ENCODE data around the gene SETBP1.

Gene SETBP1

GRCh38 chr18:44924785-44925499 is 244.3 kb downstream of the SETBP1 start:
- H3K36me3 Mint-ChIP-seq (ENCODE audit: low read depth) = no peaks in the 10 kb centered on the region
- H3K9me3 Mint-ChIP-seq = no peaks in the 10 kb centered on the region
- no peak overlapping the region for H3K4me3 Mint-ChIP-seq
- no peaks in the 10 kb centered on the region for H3K27me3 Mint-ChIP-seq
- H3K4me1 Mint-ChIP-seq (ENCODE audit: low read depth) = peaks cover 8% of the 10 kb centered on the region
- H3K27ac Mint-ChIP-seq = no peak overlapping the region

GRCh38 chr18:44927127-44927849 is 246.6 kb downstream of the SETBP1 start:
- Mint-ChIP-seq H3K4me3 (no peak overlapping the region), H3K4me1 (ENCODE audit: low read depth) (peaks cover 8% of the 10 kb centered on the region), H3K36me3 (ENCODE audit: low read depth) (peaks cover 7% of the 10 kb centered on the region), H3K27ac (no peak overlapping the region), H3K27me3 (no peaks in the 10 kb centered on the region), H3K9me3 (peaks cover 6% of the 10 kb centered on the region)

GRCh38 chr18:44934901-44935300 is 254.2 kb downstream of the SETBP1 start:
- Mint-ChIP-seq H3K27me3 (no peaks in the 10 kb centered on the region), H3K36me3 (ENCODE audit: low read depth) (peaks cover 11% of the 10 kb centered on the region), H3K4me1 (ENCODE audit: low read depth) (no peaks in the 10 kb centered on the region), H3K9me3 (peaks cover 11% of the 10 kb centered on the region), H3K27ac (no peak overlapping the region), H3K4me3 (no peak overlapping the region)

DNA sequence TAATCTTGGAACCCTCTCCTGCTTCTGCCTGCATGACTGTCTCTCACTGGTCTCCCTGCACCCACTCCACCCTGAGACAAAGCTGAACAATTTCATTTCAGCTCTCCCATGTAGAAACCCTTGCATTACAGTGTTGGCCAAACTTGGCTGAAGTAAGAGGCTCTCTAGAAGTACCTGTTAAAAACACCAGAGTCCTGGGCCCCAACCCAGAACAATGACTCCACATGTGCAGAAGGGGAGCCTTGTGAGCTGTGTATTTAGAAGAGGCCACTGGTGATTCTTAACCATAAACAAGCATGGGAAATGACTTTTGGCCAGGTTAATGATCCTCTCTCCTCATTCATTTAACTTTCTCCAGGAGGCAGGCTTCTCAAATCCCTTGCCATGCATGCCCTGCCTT is 254.8 kb downstream of the SETBP1 start:
- no peak overlapping the region for H3K4me3 Mint-ChIP-seq
- H3K27me3 Mint-ChIP-seq = no peaks in the 10 kb centered on the region
- peaks cover 11% of the 10 kb centered on the region for H3K9me3 Mint-ChIP-seq
- no peaks in the 10 kb centered on the region for H3K4me1 Mint-ChIP-seq (ENCODE audit: low read depth)
- peaks cover 11% of the 10 kb centered on the region for H3K36me3 Mint-ChIP-seq (ENCODE audit: low read depth)
- H3K27ac Mint-ChIP-seq = no peak overlapping the region

DNA sequence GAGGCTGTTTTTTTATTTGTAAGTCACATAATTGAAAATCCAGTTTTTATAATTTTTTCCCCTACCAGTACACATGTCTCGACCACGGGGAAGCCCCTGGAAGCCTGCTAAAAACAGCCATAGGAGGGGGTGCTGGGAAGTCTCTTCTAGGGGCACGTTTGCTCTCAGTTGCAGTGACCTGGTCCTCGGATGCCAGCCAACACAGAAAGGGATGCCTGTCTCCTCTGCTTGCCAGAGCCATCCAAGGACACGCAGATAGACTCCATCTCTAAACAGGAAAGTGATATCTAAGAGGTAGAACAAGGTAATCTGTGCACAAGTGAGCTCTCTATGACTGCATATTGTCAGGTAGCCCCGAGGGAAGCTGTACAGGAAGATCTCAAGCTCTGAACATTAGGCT is 255.8 kb downstream of the SETBP1 start:
- H3K4me3 Mint-ChIP-seq = no peak overlapping the region
- H3K27me3 Mint-ChIP-seq = no peaks in the 10 kb centered on the region
- H3K4me1 Mint-ChIP-seq (ENCODE audit: low read depth) = no peaks in the 10 kb centered on the region
- no peak overlapping the region for H3K27ac Mint-ChIP-seq
- H3K36me3 Mint-ChIP-seq (ENCODE audit: low read depth) = peaks cover 11% of the 10 kb centered on the region
- peaks cover 7% of the 10 kb centered on the region for H3K9me3 Mint-ChIP-seq

- no peaks in the 10 kb centered on the region for H3K4me1 Mint-ChIP-seq (ENCODE audit: low read depth)
- H3K4me3 Mint-ChIP-seq = no peak overlapping the region
- no peaks in the 10 kb centered on the region for H3K27me3 Mint-ChIP-seq
- no peaks in the 10 kb centered on the region for H3K9me3 Mint-ChIP-seq
- no peaks in the 10 kb centered on the region for H3K36me3 Mint-ChIP-seq (ENCODE audit: low read depth)
- no peak overlapping the region for H3K27ac Mint-ChIP-seq
Observed at GRCh38 chr18:44937960-44938719, 257.5 kb downstream of the SETBP1 start.

DNA sequence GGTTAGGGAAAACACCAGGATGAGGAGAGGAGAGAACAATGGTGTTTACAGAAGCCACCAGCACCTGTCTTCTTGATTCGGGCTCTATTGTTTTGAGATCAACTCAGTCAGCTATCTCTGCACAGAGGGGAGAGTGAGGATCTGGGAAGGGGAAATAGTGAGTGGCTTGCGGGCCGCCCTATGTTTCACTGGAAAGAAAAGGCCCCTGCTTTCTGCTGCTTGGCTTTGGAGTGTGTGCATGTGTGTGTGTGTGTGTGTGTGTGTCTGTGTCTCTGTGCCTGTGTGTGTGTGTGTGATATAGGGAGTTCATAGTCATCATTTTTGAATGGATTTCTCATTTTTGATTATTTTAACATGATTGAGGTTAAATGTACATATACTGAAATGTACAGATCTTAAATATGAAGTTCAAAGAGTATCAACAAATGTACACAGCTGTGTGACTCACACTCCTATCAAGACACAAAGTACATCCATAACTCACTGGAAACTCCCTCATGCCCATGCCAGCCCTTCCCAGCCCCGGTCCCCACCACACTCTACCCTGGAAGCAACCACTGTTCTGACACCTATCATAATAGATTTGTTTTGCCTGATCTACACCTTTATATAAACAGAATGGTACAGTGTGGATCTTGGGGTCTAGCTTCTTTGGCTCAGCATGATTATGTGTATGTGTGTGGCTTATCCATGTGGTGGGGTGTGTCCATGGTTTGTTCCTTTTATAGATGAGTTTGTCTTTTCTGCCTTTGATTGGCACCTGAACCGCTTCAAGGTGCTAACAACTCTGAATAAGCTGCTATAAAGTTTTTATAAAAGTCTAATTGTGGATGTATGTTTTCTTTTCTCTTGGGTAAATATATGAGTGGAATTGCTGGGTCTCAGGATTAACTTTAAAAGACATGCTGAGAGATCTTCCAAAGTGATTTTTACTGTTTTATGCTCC is 258.3 kb downstream of the SETBP1 start:
- Mint-ChIP-seq H3K27ac (no peak overlapping the region), H3K36me3 (ENCODE audit: low read depth) (no peaks in the 10 kb centered on the region), H3K4me1 (ENCODE audit: low read depth) (no peaks in the 10 kb centered on the region), H3K27me3 (no peaks in the 10 kb centered on the region), H3K9me3 (no peaks in the 10 kb centered on the region), H3K4me3 (no peak overlapping the region)

GRCh38 chr18:44941516-44941915 is 260.8 kb downstream of the SETBP1 start:
- Mint-ChIP-seq H3K4me1 (ENCODE audit: low read depth) (no peaks in the 10 kb centered on the region), H3K4me3 (no peak overlapping the region), H3K27ac (no peak overlapping the region)

GRCh38 chr18:44942073-44942472 is 261.4 kb downstream of the SETBP1 start:
- Mint-ChIP-seq H3K4me3 (no peak overlapping the region), H3K36me3 (ENCODE audit: low read depth) (no peaks in the 10 kb centered on the region), H3K27me3 (no peaks in the 10 kb centered on the region), H3K9me3 (no peaks in the 10 kb centered on the region), H3K27ac (no peak overlapping the region), H3K4me1 (ENCODE audit: low read depth) (no peaks in the 10 kb centered on the region)

More at GRCh38 chr18:44941516-44941915, 260.8 kb downstream of the SETBP1 start:
- Mint-ChIP-seq H3K27me3 (no peaks in the 10 kb centered on the region), H3K36me3 (ENCODE audit: low read depth) (no peaks in the 10 kb centered on the region), H3K9me3 (no peaks in the 10 kb centered on the region)

- Mint-ChIP-seq H3K9me3 (no peaks in the 10 kb centered on the region), H3K27ac (no peak overlapping the region), H3K27me3 (no peaks in the 10 kb centered on the region), H3K4me1 (ENCODE audit: low read depth) (no peaks in the 10 kb centered on the region), H3K4me3 (no peak overlapping the region), H3K36me3 (ENCODE audit: low read depth) (no peaks in the 10 kb centered on the region)
Observed at GRCh38 chr18:44943311-44943881, 262.7 kb downstream of the SETBP1 start.

- H3K4me3 Mint-ChIP-seq = no peak overlapping the region
- H3K9me3 Mint-ChIP-seq = no peaks in the 10 kb centered on the region
- no peaks in the 10 kb centered on the region for H3K27me3 Mint-ChIP-seq
Observed at GRCh38 chr18:44944461-44944860, 263.8 kb downstream of the SETBP1 start.

GRCh38 chr18:44945888-44946401 is 265.3 kb downstream of the SETBP1 start:
- Mint-ChIP-seq H3K27me3 (no peaks in the 10 kb centered on the region), H3K4me1 (ENCODE audit: low read depth) (no peaks in the 10 kb centered on the region), H3K4me3 (no peak overlapping the region), H3K36me3 (ENCODE audit: low read depth) (peaks cover 11% of the 10 kb centered on the region), H3K9me3 (no peaks in the 10 kb centered on the region), H3K27ac (no peak overlapping the region)

More at GRCh38 chr18:44944461-44944860, 263.8 kb downstream of the SETBP1 start:
- Mint-ChIP-seq H3K36me3 (ENCODE audit: low read depth) (no peaks in the 10 kb centered on the region), H3K27ac (no peak overlapping the region), H3K4me1 (ENCODE audit: low read depth) (no peaks in the 10 kb centered on the region)

- Mint-ChIP-seq H3K27me3 (no peaks in the 10 kb centered on the region), H3K9me3 (no peaks in the 10 kb centered on the region), H3K4me3 (no peak overlapping the region), H3K27ac (no peak overlapping the region), H3K4me1 (ENCODE audit: low read depth) (no peaks in the 10 kb centered on the region), H3K36me3 (ENCODE audit: low read depth) (peaks cover 14% of the 10 kb centered on the region)
Observed at GRCh38 chr18:44946529-44947113, 265.9 kb downstream of the SETBP1 start.
